HG02623 (cell line): Measurements from ENCODE around the gene ZNF786.
"Not testable (repeated sequence)": the region's sequence is repeated elsewhere in the genome, so short reads cannot be mapped to it uniquely, and the experiment has no call there.

Experiments
- ATAC-seq: cut with Tn5 transposase; IDR thresholded peaks from one replicate; pipeline ENCODE4 v1.9.1; 2021; ENCODE audit warnings: moderate library complexity; ENCODE audit not compliant: unreplicated experiment

ZNF786 gene

GRCh38 chr7:149031353-149031910 is 59.1 kb downstream of the ZNF786 start:
- ATAC-seq = no peak

GRCh38 chr7:149030439-149030838 is 60.1 kb downstream of the ZNF786 start:
- not testable (repeated sequence) for ATAC-seq

- peak; percentile 91 for ATAC-seq
Measured at GRCh38 chr7:149028346-149029109, 62.0 kb downstream of the ZNF786 start, which contains the start of gene PDIA4. Gene PDIA4 (minus strand): TSS chr7:149028505. CDS start chr7:149028408, 97 bp downstream.

GRCh38 chr7:149027611-149028345 is 62.7 kb downstream of the ZNF786 start:
- no peak for ATAC-seq

GRCh38 chr7:149027055-149027454 is 63.5 kb downstream of the ZNF786 start:
- ATAC-seq = no peak

GRCh38 chr7:149023662-149024061 is 66.9 kb downstream of the ZNF786 start:
- ATAC-seq = no peak

GRCh38 chr7:149022756-149023360 is 67.7 kb downstream of the ZNF786 start:
- no peak for ATAC-seq

- no peak for ATAC-seq
Measured at GRCh38 chr7:149021725-149022062, 68.8 kb downstream of the ZNF786 start.

- ATAC-seq = no peak
Measured at GRCh38 chr7:149020483-149020882, 70.0 kb downstream of the ZNF786 start.
